Measurements from ENCODE around the gene UBE3B. TPM values are rescaled to one million over a fixed set of nuclear protein-coding genes. Genes with fewer than 3 reads are reported as not detected.

Gene UBE3B
- total RNA-seq, 1 donor from 2014 or later, result 28.4 TPM

- H3K9ac ChIP-seq, result no peak overlapping the region
- no peak for DNase-seq (ENCODE audit: low spot score)
- no peak overlapping the region for H3K4me2 ChIP-seq
- no peaks in the 10 kb centered on the region for H3K27me3 Mint-ChIP-seq (ENCODE audit: insufficient read depth, low read depth)
- no peaks in the 10 kb centered on the region for H3F3A ChIP-seq (ENCODE audit: low read depth)
- H3K27ac Mint-ChIP-seq, result peak overlapping the region; percentile 64
- no peaks in the 10 kb centered on the region for H3K36me3 ChIP-seq
- no peaks in the 10 kb centered on the region for H3K9me3 Mint-ChIP-seq
- H3K9me3 ChIP-seq (ENCODE audit: low read depth), result no peaks in the 10 kb centered on the region
- H2AFZ ChIP-seq (replicated peaks), result no peak overlapping the region
- no peaks in the 10 kb centered on the region for H3K4me1 ChIP-seq
- peaks cover 20% of the 10 kb centered on the region for H3K36me3 Mint-ChIP-seq
- H3K27me3 ChIP-seq, result no peaks in the 10 kb centered on the region
- peaks cover 8% of the 10 kb centered on the region for H4K20me1 ChIP-seq (ENCODE audit: low read depth)
- no peak overlapping the region for H3K27ac ChIP-seq
- peaks cover 20% of the 10 kb centered on the region for H3K4me1 Mint-ChIP-seq
- no peaks in the 10 kb centered on the region for H3K79me2 ChIP-seq (ENCODE audit: low read depth)
- H3K4me3 Mint-ChIP-seq, result no peak overlapping the region
- H3K4me3 ChIP-seq, result no peak overlapping the region
- TF ChIP-seq EZH2phosphoT487 (IDR thresholded peaks at IDR 0.05), result no peak
- no peak for TF ChIP-seq EZH2 (IDR thresholded peaks at IDR 0.05)
- TF ChIP-seq CTCF (IDR thresholded peaks at IDR 0.05), result no peak
Observed at GRCh38 chr12:109444259-109444658, 33.2 kb upstream of the UBE3B start.

GRCh38 chr12:109445191-109445609 lies 32.2 kb upstream of the UBE3B start:
- Histone ChIP-seq H3K27me3 (no peaks in the 10 kb centered on the region), H3K4me2 (no peak overlapping the region), H3K9ac (no peak overlapping the region), H3F3A (ENCODE audit: low read depth) (no peaks in the 10 kb centered on the region), H4K20me1 (ENCODE audit: low read depth) (peaks cover 8% of the 10 kb centered on the region), H3K27ac (no peak overlapping the region), H2AFZ (replicated peaks) (no peak overlapping the region), H3K36me3 (no peaks in the 10 kb centered on the region), H3K9me3 (ENCODE audit: low read depth) (no peaks in the 10 kb centered on the region), H3K4me3 (no peak overlapping the region), H3K4me1 (no peaks in the 10 kb centered on the region), H3K79me2 (ENCODE audit: low read depth) (no peaks in the 10 kb centered on the region)
- H3K27me3 Mint-ChIP-seq (ENCODE audit: insufficient read depth, low read depth), result no peaks in the 10 kb centered on the region
- H3K4me1 Mint-ChIP-seq, result peaks cover 20% of the 10 kb centered on the region
- H3K9me3 Mint-ChIP-seq, result no peaks in the 10 kb centered on the region
- no peak for TF ChIP-seq CTCF (IDR thresholded peaks at IDR 0.05)
- TF ChIP-seq EZH2phosphoT487 (IDR thresholded peaks at IDR 0.05), result no peak
- no peak for TF ChIP-seq EZH2 (IDR thresholded peaks at IDR 0.05)
- DNase-seq (ENCODE audit: low spot score), result no peak
- H3K4me3 Mint-ChIP-seq, result no peak overlapping the region
- H3K27ac Mint-ChIP-seq, result no peak overlapping the region
- peaks cover 24% of the 10 kb centered on the region for H3K36me3 Mint-ChIP-seq

GRCh38 chr12:109446869-109447268 lies 30.6 kb upstream of the UBE3B start:
- H3K36me3 ChIP-seq, result no peaks in the 10 kb centered on the region
- no peak overlapping the region for H3K4me3 ChIP-seq
- H3K4me1 ChIP-seq, result no peaks in the 10 kb centered on the region
- H3K9me3 ChIP-seq (ENCODE audit: low read depth), result no peaks in the 10 kb centered on the region
- Mint-ChIP-seq H3K27me3 (ENCODE audit: insufficient read depth, low read depth) (peaks cover 3% of the 10 kb centered on the region), H3K9me3 (no peaks in the 10 kb centered on the region), H3K4me1 (peaks cover 4% of the 10 kb centered on the region), H3K4me3 (no peak overlapping the region), H3K27ac (no peak overlapping the region), H3K36me3 (peaks cover 36% of the 10 kb centered on the region)
- no peaks in the 10 kb centered on the region for H3K27me3 ChIP-seq
- H3K79me2 ChIP-seq (ENCODE audit: low read depth), result no peaks in the 10 kb centered on the region
- H3K27ac ChIP-seq, result no peak overlapping the region
- H3K4me2 ChIP-seq, result no peak overlapping the region
- TF ChIP-seq EZH2 (IDR thresholded peaks at IDR 0.05) (no peak), CTCF (IDR thresholded peaks at IDR 0.05) (no peak), EZH2phosphoT487 (IDR thresholded peaks at IDR 0.05) (no peak)
- peaks cover 8% of the 10 kb centered on the region for H4K20me1 ChIP-seq (ENCODE audit: low read depth)
- H3K9ac ChIP-seq, result no peak overlapping the region
- no peak for DNase-seq (ENCODE audit: low spot score)
- no peaks in the 10 kb centered on the region for H3F3A ChIP-seq (ENCODE audit: low read depth)
- H2AFZ ChIP-seq (replicated peaks), result no peak overlapping the region
